Erythroblast (primary cell): ENCODE data around the gene HDAC10.

Experiments used
- GATA1 ChIP-seq: IDR thresholded peaks from 2 replicates; pipeline ENCODE4 v1.6.1; 2011; ENCODE audit warnings: low read depth, mild to moderate bottlenecking, control low read depth, low read length, moderate library complexity
- POLR2A ChIP-seq: IDR thresholded peaks from 2 replicates; pipeline ENCODE4 v1.6.1; 2011; ENCODE audit warnings: mild to moderate bottlenecking, low read length

GRCh38 chr22:50233223-50233622 lies 17.8 kb downstream of the HDAC10 start:
- no peak for TF ChIP-seq POLR2A
- TF ChIP-seq GATA1 = no peak
